CD4-positive, alpha-beta T cell treated with Interleukin-6 for 4 hours (primary cell): ENCODE results near the gene ZSCAN2.
"Not testable (repeated sequence)": the region's sequence is repeated elsewhere in the genome, so short reads cannot be mapped to it uniquely, and the experiment has no call there.

ENCODE experiments used
- DNase-seq: peaks from one replicate; pipeline ENCODE4 v3.0.0-alpha.2; 2020; ENCODE audit warnings: mixed read lengths

The ZSCAN2 gene

GRCh38 chr15:84599906-84600305 is 903 bp upstream of the ZSCAN2 start:
- DNase-seq: no peak

- peak; percentile 70 for DNase-seq
Observed at GRCh38 chr15:84600331-84600686, 500 bp upstream of the ZSCAN2 start.

- DNase-seq: no peak
Observed at GRCh38 chr15:84601555-84601838, 688 bp downstream of the ZSCAN2 start.

- DNase-seq: no peak
Observed at GRCh38 chr15:84603630-84604379, 3.0 kb downstream of the ZSCAN2 start.

- no peak for DNase-seq
Observed at GRCh38 chr15:84604826-84605553, 4.2 kb downstream of the ZSCAN2 start.

- DNase-seq: no peak
Observed at GRCh38 chr15:84605554-84605882, 4.7 kb downstream of the ZSCAN2 start.

- no peak for DNase-seq
Observed at GRCh38 chr15:84606653-84607120, 5.9 kb downstream of the ZSCAN2 start.

- no peak for DNase-seq
Observed at GRCh38 chr15:84608707-84609284, 8.0 kb downstream of the ZSCAN2 start.

GRCh38 chr15:84609818-84610525 is 9.2 kb downstream of the ZSCAN2 start:
- DNase-seq: no peak

- no peak for DNase-seq
Observed at GRCh38 chr15:84611631-84612030, 10.8 kb downstream of the ZSCAN2 start.

- DNase-seq: no peak
Observed at GRCh38 chr15:84616235-84616634, 15.4 kb downstream of the ZSCAN2 start.

GRCh38 chr15:84620626-84621025 is 19.8 kb downstream of the ZSCAN2 start:
- no peak for DNase-seq

- no peak for DNase-seq
Observed at GRCh38 chr15:84621358-84621979, 20.7 kb downstream of the ZSCAN2 start.

GRCh38 chr15:84624359-84624758 is 23.6 kb downstream of the ZSCAN2 start:
- DNase-seq: no peak

GRCh38 chr15:84625123-84625522 is 24.3 kb downstream of the ZSCAN2 start:
- no peak for DNase-seq

- no peak for DNase-seq
Observed at GRCh38 chr15:84629033-84629432, 28.2 kb downstream of the ZSCAN2 start.

GRCh38 chr15:84631706-84632272 is 31.0 kb downstream of the ZSCAN2 start:
- no peak for DNase-seq

- DNase-seq: peak; percentile 74
Observed at GRCh38 chr15:84633311-84634227, 32.8 kb downstream of the ZSCAN2 start.

GRCh38 chr15:84634228-84634837 is 33.5 kb downstream of the ZSCAN2 start:
- no peak for DNase-seq

- peak; percentile 24 for DNase-seq
Observed at GRCh38 chr15:84638103-84638502, 37.3 kb downstream of the ZSCAN2 start.

- not testable (repeated sequence) for DNase-seq
Observed at GRCh38 chr15:84641871-84642270, 41.1 kb downstream of the ZSCAN2 start.
